Panc1 (cell line): Measurements from ENCODE around the gene DLG5. TPM values are rescaled to one million over a fixed set of nuclear protein-coding genes. Genes with fewer than 3 reads are reported as not detected.

Experiments
- ATAC-seq: fragments of 200-7000 bp; cut with Tn5 transposase; 2 replicates; pipeline ENCODE4 v1.9.1; 2020; ENCODE audit warnings: mild to moderate bottlenecking, moderate library complexity
- BruUV-seq: library from RNA; stranded (reverse); fragments of 400-500 nt; replicated peaks from 2 replicates; lab custom pipeline; 2021; lab: Mats Ljungman, UMichigan
- CTCF ChIA-PET: fragments of 300-600 bp; sonication (Branson Sonifier 250); formaldehyde crosslinking; loops from one replicate; lab custom pipeline; 2022; ENCODE audit warnings: antibody characterized with exemption; lab: Charles Lee
- POLR2A ChIA-PET: fragments of 300-600 bp; sonication (Branson Sonifier 250); formaldehyde crosslinking; loops from one replicate; lab custom pipeline; 2022; ENCODE audit warnings: antibody characterized with exemption; lab: Charles Lee
- DNase-seq: peaks from one replicate; pipeline ENCODE4 v3.0.0-alpha.2; 2010; ENCODE audit warnings: low read depth, low spot score
- H3K27ac ChIP-seq: 2 replicates; pipeline ENCODE4 v1.5.1; 2011; ENCODE audit warnings: mild to moderate bottlenecking, low read length, inconsistent platforms
- H3K27me3 ChIP-seq: fragments of 200-500 bp; sonication (Bioruptor generic); 2 replicates; pipeline ENCODE4 v1.6.0; 2014; ENCODE audit warnings: low read length, inconsistent platforms; ENCODE audit not compliant: control insufficient read depth, insufficient read depth
- H3K36me3 ChIP-seq: fragments of 200-500 bp; sonication (Bioruptor generic); 2 replicates; pipeline ENCODE4 v1.5.1; 2014; ENCODE audit warnings: inconsistent platforms, mild to moderate bottlenecking, low read length, moderate library complexity; ENCODE audit not compliant: control insufficient read depth, insufficient read depth
- H3K4me1 ChIP-seq: 2 replicates; pipeline ENCODE4 v1.5.1; 2011; ENCODE audit warnings: inconsistent platforms, mild to moderate bottlenecking, low read length, moderate library complexity; ENCODE audit not compliant: control insufficient read depth, insufficient read depth
- H3K4me3 ChIP-seq, 2 experiments: 2 replicates each; pipeline ENCODE4 v1.5.1; 2011 to 2012; ENCODE audit warnings: low read depth in 2 of 2, low read length in 2 of 2, mild to moderate bottlenecking in 2 of 2, inconsistent platforms in 1 of 2, moderate library complexity in 1 of 2
- H3K9me3 ChIP-seq: fragments of 200-500 bp; sonication (Bioruptor generic); 2 replicates; pipeline ENCODE4 v1.5.1; 2014; ENCODE audit warnings: low read depth, mild to moderate bottlenecking, inconsistent platforms, low read length, moderate library complexity; ENCODE audit not compliant: control insufficient read depth, insufficient read depth
- CTCF ChIP-seq: fragments of 450-650 bp; IDR thresholded peaks from 2 replicates; pipeline ENCODE4 v1.5.1; 2017; ENCODE audit warnings: mild to moderate bottlenecking
- POLR2AphosphoS5 ChIP-seq: IDR thresholded peaks from 2 replicates; pipeline ENCODE4 v1.6.1; 2012; ENCODE audit warnings: mild to moderate bottlenecking, low read depth, low read length, moderate library complexity
- REST ChIP-seq, 2 experiments: IDR thresholded peaks; 2 replicates each; pipeline ENCODE4 v1.6.1; 2011 to 2012; ENCODE audit warnings: low read depth in 2 of 2, control low read depth in 1 of 2, low read length in 1 of 2, mild to moderate bottlenecking in 1 of 2, moderate library complexity in 1 of 2; ENCODE audit not compliant: insufficient read depth in 1 of 2
- SIN3A ChIP-seq: IDR thresholded peaks from 2 replicates; pipeline ENCODE4 v1.6.1; 2012; ENCODE audit warnings: low read depth, mild to moderate bottlenecking, low read length, moderate library complexity, borderline replicate concordance; ENCODE audit not compliant: insufficient read depth
- TCF7L2 ChIP-seq: IDR thresholded peaks from 2 replicates; pipeline ENCODE4 v1.6.1; 2011; ENCODE audit warnings: mild to moderate bottlenecking, low read depth, low read length, inconsistent platforms
- in situ Hi-C: cut with HindIII; loops from 2 replicates; pipeline ENCODE4 v1.10.0; 2016; ENCODE audit warnings: low sequenced_read_pairs, low pct_unique_long_range_greater_than_20kb
- intact Hi-C: fragments of 100-400 bp; cut with micrococcal nuclease; formaldehyde crosslinking; loops from one replicate; pipeline ENCODE4 v1.10.0; 2022; ENCODE audit not compliant: unreplicated experiment
- total RNA-seq: library from RNA; stranded (reverse); gene quantifications from one replicate; pipeline ENCODE4 v1.2.1, GENCODE V29; 2021; ENCODE audit not compliant: unreplicated experiment

Gene DLG5
- total RNA-seq, 1 experiment from 2014 or later, result 85.6 TPM

GRCh38 chr10:77959384-77959783 is 32.8 kb upstream of the DLG5 start:
- Histone ChIP-seq H3K36me3 (no peaks in the 10 kb centered on the region), H3K27me3 (no peaks in the 10 kb centered on the region), H3K4me1 (no peaks in the 10 kb centered on the region), H3K27ac (no peak overlapping the region), H3K9me3 (peaks cover 6% of the 10 kb centered on the region; the same call in 1 of the 2 replicates), H3K4me3 (no peak overlapping the region)
- DNase-seq, result no peak
- intact Hi-C loops (no loop called here), in situ Hi-C loops (no loop called here)
- no peak for TF ChIP-seq REST (IDR thresholded peaks at IDR 0.05; ENCODE audit: insufficient read depth in 1 of 2, low read depth in 2 of 2, low read length in 1 of 2)
- TF ChIP-seq SIN3A, result no peak
- no peak for TF ChIP-seq POLR2AphosphoS5
- TF ChIP-seq TCF7L2, result no peak
- TF ChIP-seq CTCF, result no peak
- BruUV-seq, result no TSS peak
- POLR2A ChIA-PET, result no interaction called here
- CTCF ChIA-PET, result no interaction called here
- ATAC-seq, result no peak

- Histone ChIP-seq H3K9me3 (no peaks in the 10 kb centered on the region), H3K4me1 (no peaks in the 10 kb centered on the region), H3K36me3 (no peaks in the 10 kb centered on the region), H3K4me3 (no peak overlapping the region), H3K27me3 (no peaks in the 10 kb centered on the region), H3K27ac (no peak overlapping the region)
- no peak for TF ChIP-seq POLR2AphosphoS5
- no peak for TF ChIP-seq TCF7L2
- TF ChIP-seq CTCF, result no peak
- TF ChIP-seq REST (IDR thresholded peaks at IDR 0.05; ENCODE audit: insufficient read depth in 1 of 2, low read depth in 2 of 2, low read length in 1 of 2), result no peak
- no peak for TF ChIP-seq SIN3A
- in situ Hi-C loops, result no loop called here
- ATAC-seq, result no peak
- CTCF ChIA-PET, result no interaction called here
- POLR2A ChIA-PET, result interaction anchor here (0.5 to 0.7 kb wide), 2 partner anchors 18 to 44 kb away, joined by 4 to 5 read pairs; no protein-coding TSS in a partner anchor
- BruUV-seq, result no TSS peak
- intact Hi-C loops, result no loop called here
- DNase-seq, result no peak
Observed at GRCh38 chr10:77955136-77955535, 28.6 kb upstream of the DLG5 start.
